Measurements from ENCODE around the gene TIMM8A.

Gene TIMM8A, protein sequence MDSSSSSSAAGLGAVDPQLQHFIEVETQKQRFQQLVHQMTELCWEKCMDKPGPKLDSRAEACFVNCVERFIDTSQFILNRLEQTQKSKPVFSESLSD

GRCh38 chrX:101348452-101349192 is at the start of gene TIMM8A:
Gene TIMM8A (minus strand): TSS chrX:101348742. CDS start chrX:101348664, 78 bp downstream.
- peak; percentile 60 for DNase-seq (ENCODE audit: low read depth)

DNA sequence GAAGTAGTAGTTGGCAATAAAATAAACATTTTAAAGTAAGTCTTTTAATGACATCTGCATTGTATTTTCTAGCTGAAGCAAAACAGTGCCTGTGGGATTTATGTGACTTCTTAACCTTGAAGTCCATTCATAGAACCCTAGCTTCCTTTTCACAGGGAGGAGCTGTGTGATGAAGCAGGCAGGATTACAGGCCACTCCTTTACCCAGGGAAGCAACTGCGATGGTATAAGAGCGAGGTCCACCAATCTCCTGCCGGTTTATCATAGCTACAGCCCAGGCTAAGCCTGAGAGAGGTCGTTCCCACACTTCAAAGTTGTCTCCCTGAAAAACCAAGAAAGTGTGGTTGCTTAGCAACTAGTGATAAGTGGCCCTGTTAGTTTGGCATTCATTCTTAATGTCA is 49.2 kb upstream of the TIMM8A start:
- DNase-seq (ENCODE audit: low read depth): no peak

DNA sequence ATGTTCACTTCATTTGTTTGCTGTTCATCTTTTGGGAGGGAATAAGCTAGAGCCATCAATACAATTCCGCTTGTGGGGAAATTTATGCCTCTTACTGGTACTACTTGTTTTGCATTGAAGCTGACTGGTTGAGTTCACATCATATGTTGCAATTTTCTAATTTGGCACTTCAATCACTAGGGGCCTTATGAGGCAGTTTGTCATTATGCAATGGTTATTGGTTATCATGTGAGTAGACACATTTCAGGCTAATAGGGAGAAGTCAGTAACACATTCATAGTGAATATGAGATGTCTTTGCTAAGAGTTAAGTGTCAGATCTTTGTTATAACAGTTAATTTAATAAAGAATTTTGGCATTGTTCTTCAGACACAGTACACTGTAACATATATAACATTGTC is 47.2 kb upstream of the TIMM8A start:
- no peak for DNase-seq (ENCODE audit: low read depth)

GRCh38 chrX:101394372-101394771 is 45.8 kb upstream of the TIMM8A start:
- DNase-seq (ENCODE audit: low read depth): no peak

DNA sequence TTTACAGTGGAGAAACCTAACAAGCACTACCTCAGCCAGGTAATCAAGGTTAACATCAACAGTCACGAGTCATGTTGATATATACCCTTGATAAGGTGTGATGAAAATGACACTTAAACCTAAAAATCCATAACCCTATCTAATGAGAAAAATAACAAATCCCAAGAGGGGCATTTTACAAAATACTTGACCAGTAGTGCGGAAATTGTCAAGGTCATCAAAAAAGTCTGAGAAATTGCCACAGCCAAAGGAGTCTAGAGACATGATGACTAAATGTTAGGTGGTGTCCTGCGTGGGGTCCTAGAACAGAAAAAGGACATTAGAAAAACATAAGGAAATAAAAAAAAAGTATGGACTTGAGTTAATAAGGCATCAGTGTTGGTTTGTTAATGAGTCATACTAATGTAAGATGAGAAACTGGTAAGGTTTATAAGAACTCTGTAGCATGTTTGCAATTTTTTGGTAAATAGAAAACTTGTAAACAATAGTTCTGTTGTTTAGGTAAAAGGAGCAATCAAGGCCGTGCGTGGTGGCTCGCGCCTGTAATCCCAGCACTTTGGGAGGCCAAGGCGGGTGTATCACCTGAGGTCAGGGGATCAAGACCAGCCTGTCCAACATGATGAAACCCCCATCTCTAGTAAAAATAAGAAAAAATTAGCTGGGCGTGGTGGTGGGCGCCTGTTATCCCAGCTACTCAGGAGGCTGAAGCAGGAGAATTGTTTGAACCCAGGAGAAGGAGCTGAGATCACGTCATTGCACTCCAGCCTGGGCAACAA is 45.2 kb upstream of the TIMM8A start:
- no peak for DNase-seq (ENCODE audit: low read depth)

- DNase-seq (ENCODE audit: low read depth): no peak
Observed at GRCh38 chrX:101391831-101392230, 43.3 kb upstream of the TIMM8A start.

- DNase-seq (ENCODE audit: low read depth): peak; percentile 66
Observed at GRCh38 chrX:101390664-101391525, 42.4 kb upstream of the TIMM8A start, which contains the start of gene RPL36A. Gene RPL36A (plus strand): TSS chrX:101391011. CDS start chrX:101391044, 33 bp downstream.

GRCh38 chrX:101388604-101389003 is 40.1 kb upstream of the TIMM8A start:
- no peak for DNase-seq (ENCODE audit: low read depth)

GRCh38 chrX:101386542-101386885 is 38.0 kb upstream of the TIMM8A start:
- DNase-seq (ENCODE audit: low read depth): no peak

DNA sequence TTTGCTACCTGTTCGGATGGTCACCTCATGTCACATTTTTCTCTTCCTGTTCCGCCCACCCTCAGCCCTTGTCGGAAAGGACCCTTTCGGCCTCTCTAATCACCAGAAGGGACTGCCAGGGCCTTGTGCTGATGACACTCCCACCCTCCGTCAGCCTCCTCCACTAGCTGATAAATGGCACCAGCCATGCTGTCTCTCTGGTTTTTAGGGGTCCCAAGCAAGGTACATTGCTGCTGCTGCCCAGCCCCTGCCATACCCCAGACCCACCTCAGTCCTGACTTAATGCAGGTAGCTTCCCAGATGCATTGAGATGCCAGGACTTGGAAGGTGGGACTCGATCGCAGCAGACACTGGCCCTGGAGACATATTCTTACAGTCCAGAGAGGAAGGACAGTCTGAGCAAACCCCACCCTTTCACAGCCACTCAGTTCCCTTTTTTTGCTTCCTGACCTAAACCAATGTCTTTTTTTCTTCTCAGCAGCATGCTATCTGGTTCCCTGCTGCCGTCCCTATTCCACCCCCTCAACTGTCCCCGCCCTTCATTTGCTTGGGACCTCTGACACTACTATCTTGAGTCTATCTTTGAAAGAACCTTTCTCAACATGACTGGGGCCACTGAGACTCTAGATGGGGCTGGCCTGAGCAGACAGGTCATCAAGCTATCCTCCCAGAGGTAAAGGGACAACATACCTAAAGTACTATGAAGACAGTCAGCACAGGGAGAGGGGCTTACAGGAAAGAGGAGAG is 37.4 kb upstream of the TIMM8A start, which contains the start of gene BTK:
Gene BTK, minus strand, starts transcription at position 397 of the 747 bp plus-strand sequence. CDS start 10,907 bp downstream, outside the sequence.
- no peak for DNase-seq (ENCODE audit: low read depth)

GRCh38 chrX:101385026-101385684 is 36.6 kb upstream of the TIMM8A start:
- DNase-seq (ENCODE audit: low read depth): no peak

DNA sequence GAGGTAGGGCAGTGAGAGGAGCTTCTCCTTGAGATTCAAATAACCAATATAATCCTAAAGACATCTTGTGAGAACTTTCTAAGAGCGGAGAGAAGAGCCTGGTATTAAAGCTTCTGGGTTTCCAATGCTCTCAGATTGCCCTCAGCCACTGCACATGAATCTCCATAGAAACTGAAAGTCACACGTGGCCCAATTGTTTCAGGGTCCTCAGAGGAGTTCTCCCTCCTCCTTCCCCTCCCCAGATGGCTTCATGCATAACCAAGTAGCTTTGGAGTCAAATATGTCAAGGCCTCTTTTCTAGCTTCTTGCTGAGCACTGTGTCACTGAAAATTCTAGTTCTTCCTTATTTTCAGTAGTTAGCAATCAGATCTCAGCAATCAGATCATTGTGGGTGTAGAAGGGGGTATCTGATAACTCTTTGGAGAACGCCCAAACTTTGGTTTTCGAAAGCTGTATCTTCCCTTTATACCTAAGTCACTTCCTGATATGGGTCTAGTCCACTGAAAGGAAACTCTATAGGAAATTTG is 35.2 kb upstream of the TIMM8A start:
- DNase-seq (ENCODE audit: low read depth): no peak

- DNase-seq (ENCODE audit: low read depth): no peak
Observed at GRCh38 chrX:101377547-101377946, 29.0 kb upstream of the TIMM8A start.

DNA sequence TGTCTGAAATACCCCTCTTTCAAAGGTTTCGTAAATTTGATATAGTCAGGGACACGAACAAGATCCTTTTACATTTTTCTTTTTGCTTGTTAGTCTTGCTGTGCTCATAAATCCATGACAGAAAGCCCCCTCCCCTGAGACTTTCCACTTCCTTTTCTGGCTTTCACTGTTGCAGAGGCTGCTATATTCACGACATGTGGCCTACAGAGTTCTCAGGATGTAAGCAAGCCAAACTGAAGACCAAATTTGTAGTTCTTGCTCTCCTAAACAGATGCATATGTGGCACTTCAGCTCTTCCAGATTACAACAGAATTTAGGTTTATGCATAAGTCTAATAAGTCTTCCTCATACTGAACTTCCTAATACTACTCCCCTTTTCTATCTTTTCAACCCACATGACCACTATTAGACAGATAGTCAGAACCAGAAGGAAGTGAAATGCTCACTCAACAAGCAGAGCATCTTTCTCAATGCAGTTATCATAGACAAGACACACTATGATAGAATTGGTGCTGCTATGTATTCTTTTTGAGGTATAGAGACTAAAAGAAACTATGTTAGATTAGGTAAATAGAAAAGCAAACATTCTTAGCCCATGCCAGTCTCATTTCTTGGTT is 22.5 kb upstream of the TIMM8A start:
- DNase-seq (ENCODE audit: low read depth): no peak

- DNase-seq (ENCODE audit: low read depth): no peak
Observed at GRCh38 chrX:101369687-101370086, 21.1 kb upstream of the TIMM8A start.

DNA sequence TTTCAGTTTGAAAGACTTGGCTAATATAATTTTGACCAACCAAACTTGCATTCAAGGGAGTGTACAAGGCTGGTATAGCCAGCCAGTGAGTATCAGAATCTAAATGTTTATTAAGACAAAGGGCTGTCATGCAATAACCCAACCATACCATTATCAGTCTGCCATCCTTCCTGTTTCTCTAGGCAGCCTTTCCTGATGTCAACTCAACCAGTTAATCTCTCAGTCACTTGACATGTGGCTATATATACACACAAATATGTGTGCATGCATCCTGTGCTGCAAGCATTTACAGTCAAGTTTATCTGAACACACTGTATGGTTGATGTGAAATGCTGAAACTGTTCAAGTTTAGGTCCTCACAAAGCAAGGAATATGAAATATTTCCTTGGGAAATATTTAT is 20.3 kb upstream of the TIMM8A start:
- DNase-seq (ENCODE audit: low read depth): no peak

GRCh38 chrX:101365301-101365795 is 16.8 kb upstream of the TIMM8A start:
- no peak for DNase-seq (ENCODE audit: low read depth)

- DNase-seq (ENCODE audit: low read depth): no peak
Observed at GRCh38 chrX:101362757-101363156, 14.2 kb upstream of the TIMM8A start.

DNA sequence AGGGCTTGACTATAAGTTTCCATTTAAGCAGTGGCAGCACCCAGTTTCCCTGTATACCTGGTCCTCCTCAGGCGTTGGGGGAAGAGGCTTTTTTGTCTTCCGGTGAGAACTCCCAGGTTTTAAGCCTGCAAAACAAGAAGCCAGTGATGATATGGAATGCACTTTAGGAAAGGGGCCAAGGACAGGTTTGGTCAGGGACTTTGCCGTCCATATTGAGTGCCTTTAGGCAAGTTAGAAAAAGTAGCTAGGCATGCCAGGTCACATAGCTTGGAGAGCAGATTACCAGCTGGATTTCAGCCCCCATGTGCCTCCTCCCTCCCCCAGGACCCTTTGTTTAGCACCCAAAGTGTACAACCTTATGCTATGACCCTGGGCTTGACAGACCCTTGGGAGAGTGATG is 13.6 kb upstream of the TIMM8A start:
- DNase-seq (ENCODE audit: low read depth): no peak

DNA sequence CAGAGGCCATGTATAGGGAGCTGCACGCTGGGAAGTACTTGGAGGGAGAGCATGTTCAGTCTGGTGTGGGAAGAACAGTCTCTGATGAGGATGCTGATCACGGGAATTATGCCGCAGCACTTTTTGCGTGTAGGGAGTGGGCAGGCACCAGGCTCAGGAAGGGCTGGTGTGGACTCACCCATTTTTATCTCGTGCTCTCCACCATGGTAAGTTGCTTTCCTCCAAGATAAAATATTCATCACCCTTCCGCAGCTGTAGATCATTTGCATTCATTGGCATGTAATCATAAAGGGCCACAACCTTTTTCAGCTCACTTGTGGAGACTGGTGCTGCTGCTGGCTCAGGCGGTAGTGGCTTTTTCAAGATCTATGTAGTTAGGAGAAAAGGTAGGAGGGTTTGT is 11.8 kb upstream of the TIMM8A start:
- no peak for DNase-seq (ENCODE audit: low read depth)

Measured in T-helper 22 cell (primary cell).